GM13976 (cell line): Measurements from ENCODE around the gene WIZ.

Source experiments
- DNase-seq: peaks from one replicate; pipeline ENCODE4 v3.0.0; 2012; ENCODE audit warnings: low spot score
- CTCF ChIP-seq: IDR thresholded peaks from 2 replicates; pipeline ENCODE4 v1.5.1; 2012; ENCODE audit warnings: borderline replicate concordance, mild to moderate bottlenecking; ENCODE audit not compliant: insufficient read depth; ENCODE audit errors: extremely low read depth, missing control alignments, control extremely low read depth
- in situ Hi-C: fragments of 300-500 bp; cut with MboI; formaldehyde crosslinking; loops from one replicate; pipeline ENCODE4 v1.12.0; 2022; ENCODE audit warnings: low sequenced_read_pairs, mixed read lengths, inconsistent platforms; ENCODE audit not compliant: unreplicated experiment

WIZ gene

DNA sequence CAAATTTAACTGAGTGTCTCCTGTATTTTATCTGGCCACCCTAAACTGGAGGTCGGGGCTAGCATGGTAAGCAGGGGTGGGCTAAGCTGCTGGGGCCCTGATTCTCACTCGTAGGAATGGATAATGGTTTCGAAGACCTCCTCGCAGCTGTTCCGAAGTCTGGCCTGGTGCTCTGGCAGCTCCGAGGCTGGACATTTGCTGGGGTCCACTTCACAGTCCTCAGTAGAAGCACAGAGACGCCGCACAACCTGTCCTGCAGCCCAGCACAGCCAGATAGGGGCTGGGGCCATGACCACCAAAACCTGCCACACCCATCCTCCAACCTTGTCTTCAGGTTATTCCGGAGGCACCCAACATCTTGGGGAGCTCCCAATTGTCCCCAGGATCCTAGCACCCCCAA, 6.2 kb upstream of the WIZ start:
- in situ Hi-C loops: no loop called here
- no peak for DNase-seq
- no peak for TF ChIP-seq CTCF

DNA sequence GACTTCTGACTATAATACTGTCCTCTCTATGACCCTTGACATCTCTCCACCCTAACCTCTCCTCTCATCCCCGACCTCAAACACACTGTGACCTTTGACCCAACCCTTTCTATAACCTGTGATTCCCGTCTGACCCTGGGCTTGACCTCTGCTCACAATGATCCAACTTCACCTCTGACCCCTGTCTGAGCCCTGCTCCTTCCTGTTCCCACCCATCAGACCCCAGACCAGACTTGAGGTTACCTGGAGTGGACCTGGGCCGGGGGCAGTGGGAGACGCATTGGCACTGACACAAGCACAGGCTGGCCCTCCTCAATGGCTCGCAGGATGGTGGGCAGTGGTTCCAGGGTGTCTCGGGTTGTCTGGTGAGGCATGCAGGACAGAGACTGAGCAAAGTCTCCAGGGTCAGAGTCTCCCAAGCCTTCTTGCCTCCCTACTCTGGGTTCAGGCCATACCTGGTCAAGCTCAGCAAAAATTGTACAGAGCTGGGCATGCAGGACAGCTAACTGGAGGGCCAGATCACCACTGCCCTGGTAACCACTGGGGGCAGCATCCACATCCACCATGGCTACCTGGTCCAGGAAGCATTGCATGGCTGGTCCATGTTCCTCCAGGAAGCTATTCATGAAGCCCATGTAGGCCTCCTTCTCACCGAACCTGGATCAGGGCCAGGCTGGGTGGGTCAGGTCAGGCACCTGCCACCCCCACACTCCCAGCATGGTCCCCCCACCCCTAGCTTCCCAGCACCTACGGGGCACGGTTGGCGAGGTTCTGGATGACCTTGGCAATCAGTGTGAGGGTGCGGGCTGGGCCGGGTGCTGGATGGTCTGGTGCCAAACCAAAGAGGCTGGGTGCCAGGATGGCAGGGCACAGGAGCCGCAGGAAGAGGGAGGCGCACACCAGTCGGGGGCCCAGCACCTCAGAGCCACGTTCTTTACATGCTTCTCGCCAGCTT, 4.4 kb upstream of the WIZ start:
- no peak for TF ChIP-seq CTCF
- in situ Hi-C loops: no loop called here
- no peak for DNase-seq

DNA sequence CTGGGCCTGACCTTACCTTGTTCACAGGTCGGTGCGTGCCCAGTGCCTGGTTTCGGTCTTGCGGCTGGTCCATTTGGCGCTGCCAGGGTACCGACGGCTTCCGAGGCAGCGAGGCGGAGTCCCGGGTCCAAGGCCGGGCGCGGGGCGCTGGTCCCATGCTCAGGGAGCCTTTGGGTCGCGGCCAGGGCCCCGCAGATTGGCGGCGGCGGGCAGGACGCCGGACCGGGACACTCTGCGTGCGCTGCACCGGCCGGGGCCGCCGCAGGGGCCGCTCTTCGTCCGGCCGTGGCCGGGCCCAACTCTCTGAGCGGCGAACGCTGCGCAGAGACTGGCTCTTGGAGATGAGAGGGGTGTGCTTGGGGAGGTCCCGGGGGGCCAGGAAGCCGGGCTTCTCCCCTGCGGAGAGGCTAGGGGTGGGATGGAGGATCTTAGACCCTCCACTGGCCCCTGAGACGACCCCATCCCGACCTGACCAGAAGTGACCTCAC, 3.4 kb upstream of the WIZ start:
- in situ Hi-C loops: no loop called here
- no peak for DNase-seq

DNA sequence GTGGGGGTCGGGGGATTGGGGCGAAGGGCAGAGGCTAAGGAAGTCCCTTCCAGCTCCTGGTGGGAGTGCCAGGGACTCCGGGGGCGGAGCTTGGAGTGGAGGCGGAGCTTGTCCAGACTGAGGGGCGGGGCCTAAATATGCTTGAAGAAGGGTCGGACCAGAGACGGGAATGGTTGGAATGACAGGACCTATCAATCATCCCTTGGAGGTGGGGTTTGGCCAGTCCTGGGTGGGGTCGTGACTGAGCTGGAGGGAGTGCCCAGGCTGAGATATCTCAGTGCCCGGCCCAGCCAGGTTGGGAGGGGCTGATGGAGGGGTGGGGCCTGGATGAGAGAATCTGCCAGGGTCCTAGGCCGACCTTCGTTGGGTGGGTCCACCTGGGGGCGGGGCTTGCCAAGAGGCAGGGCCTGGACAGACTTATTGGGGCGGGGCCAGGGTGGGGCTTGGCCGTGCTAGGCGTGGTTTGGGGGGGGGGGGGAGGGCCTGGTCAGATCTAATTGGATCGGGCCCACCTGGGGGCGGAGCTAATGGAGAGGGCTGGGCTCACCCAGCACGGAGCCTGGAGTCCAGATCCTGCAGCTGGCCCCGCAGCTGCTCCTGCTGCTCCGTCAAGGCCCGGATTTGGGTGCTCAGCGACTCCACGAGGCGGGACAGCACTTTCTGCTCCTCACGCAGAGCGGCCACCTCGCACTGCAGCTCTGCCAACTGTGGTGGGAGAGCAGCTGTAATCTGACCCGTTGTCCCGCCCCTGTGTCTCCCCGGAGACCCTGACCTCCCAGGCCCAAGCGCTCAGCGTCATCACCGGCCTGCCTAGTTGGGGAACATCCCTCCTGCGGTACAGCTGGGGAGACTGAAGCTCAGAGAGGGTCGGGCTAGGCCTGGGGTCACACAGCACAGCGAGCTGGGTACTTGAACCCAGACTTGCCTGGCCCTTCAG, 2.6 kb upstream of the WIZ start:
- DNase-seq: no peak

More for the DNA sequence above, 3.4 kb upstream of the WIZ start:
- TF ChIP-seq CTCF: no peak

DNA sequence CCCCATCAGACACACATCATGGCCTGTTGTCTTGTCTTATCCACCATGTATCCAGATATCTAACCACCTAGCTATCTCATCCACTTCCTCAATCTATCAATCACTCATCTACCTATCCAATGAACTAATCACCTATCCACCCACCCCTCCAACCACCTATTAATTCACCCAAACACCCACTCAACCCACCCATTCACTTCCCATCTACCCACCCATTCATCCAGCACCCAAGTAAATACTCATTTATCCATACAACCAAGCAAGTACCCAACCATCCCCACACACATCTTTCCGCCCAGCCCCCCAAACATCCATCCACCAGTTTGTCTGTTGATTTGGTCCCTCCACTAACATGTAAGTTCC, 753 bp upstream of the WIZ start:
- in situ Hi-C loops: no loop called here
- no peak for TF ChIP-seq CTCF
- no peak for DNase-seq

More for the DNA sequence above, 2.6 kb upstream of the WIZ start:
- in situ Hi-C loops: no loop called here
- no peak for TF ChIP-seq CTCF
